GM13976 (cell line): Measurements from ENCODE around the gene UNC5B.

Experiments used
- DNase-seq: peaks from one replicate; pipeline ENCODE4 v3.0.0; 2012; ENCODE audit warnings: low spot score
- CTCF ChIP-seq: IDR thresholded peaks from 2 replicates; pipeline ENCODE4 v1.5.1; 2012; ENCODE audit warnings: borderline replicate concordance, mild to moderate bottlenecking; ENCODE audit not compliant: insufficient read depth; ENCODE audit errors: extremely low read depth, missing control alignments, control extremely low read depth
- in situ Hi-C: fragments of 300-500 bp; cut with MboI; formaldehyde crosslinking; loops from one replicate; pipeline ENCODE4 v1.12.0; 2022; ENCODE audit warnings: low sequenced_read_pairs, mixed read lengths, inconsistent platforms; ENCODE audit not compliant: unreplicated experiment

UNC5B gene

GRCh38 chr10:71302451-71302850, 90.1 kb downstream of the UNC5B start:
- TF ChIP-seq CTCF, result no peak
- no peak for DNase-seq
- in situ Hi-C loops, result no loop called here

- peak; percentile 55 for TF ChIP-seq CTCF
- in situ Hi-C loops, result no loop called here
- peak; percentile 68 for DNase-seq
Measured at GRCh38 chr10:71302874-71303568, 90.7 kb downstream of the UNC5B start.

GRCh38 chr10:71303569-71303907, 91.2 kb downstream of the UNC5B start:
- in situ Hi-C loops, result no loop called here
- DNase-seq, result no peak
- TF ChIP-seq CTCF, result peak; percentile 0

- in situ Hi-C loops, result no loop called here
- DNase-seq, result no peak
- no peak for TF ChIP-seq CTCF
Measured at GRCh38 chr10:71304914-71305313, 92.5 kb downstream of the UNC5B start.

GRCh38 chr10:71306979-71307378, 94.6 kb downstream of the UNC5B start:
- no peak for DNase-seq
- TF ChIP-seq CTCF, result no peak
- in situ Hi-C loops, result no loop called here

- DNase-seq, result no peak
- in situ Hi-C loops, result no loop called here
- no peak for TF ChIP-seq CTCF
Measured at GRCh38 chr10:71307469-71308085, 95.2 kb downstream of the UNC5B start.
